Measurements from ENCODE around the gene TTC27.

TTC27 gene

GRCh38 chr2:32666704-32667103, 38.9 kb downstream of the TTC27 start:
- FAIRE-seq (no peak), DNase-seq (ENCODE audit: insufficient read length, low spot score) (no peak)

GRCh38 chr2:32668254-32668653, 40.4 kb downstream of the TTC27 start:
- DNase-seq (ENCODE audit: insufficient read length, low spot score) = no peak
- FAIRE-seq = no peak

GRCh38 chr2:32671885-32672533, 44.2 kb downstream of the TTC27 start:
- DNase-seq (ENCODE audit: insufficient read length, low spot score) = no peak
- FAIRE-seq = no peak

DNA sequence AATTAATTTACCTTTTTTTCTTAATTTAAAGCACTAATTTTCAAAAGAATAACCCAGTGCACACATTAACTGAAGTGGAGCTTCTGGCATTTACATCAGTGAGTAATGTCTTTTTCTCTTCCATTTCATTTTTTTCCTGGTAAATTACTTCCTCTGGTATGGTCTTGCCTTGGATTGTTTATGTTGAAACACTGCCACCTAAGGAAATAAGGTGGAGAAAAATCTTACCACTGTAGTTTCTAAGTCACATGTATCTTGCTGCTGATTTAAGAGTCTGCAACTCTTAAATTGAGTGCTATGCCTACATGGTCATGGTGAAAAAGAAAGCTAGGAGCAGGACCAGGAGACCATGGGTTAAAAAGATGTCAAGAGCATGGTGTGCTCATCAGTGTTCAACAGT, 51.0 kb downstream of the TTC27 start:
- DNase-seq (ENCODE audit: insufficient read length, low spot score) (peak; percentile 42), FAIRE-seq (peak; percentile 40)

DNA sequence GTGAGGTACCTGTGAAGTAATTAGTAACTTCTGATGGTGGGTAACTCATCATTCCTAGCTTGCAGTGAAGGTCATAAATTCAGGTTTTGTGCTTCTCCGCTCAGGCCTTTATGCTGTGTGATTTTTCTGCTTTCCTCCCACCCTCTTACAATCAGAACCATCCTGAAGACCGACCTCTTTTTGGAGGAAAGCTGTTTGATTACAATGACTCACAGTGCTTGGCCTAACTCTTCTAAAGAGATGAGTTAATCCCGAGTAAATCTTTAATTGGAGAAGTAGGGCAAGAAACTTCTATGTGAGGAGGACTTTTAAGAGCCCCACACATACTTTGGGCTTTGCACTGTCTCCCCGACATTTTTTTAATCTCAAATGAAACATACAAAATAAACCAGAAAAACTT, 53.1 kb downstream of the TTC27 start:
- DNase-seq (ENCODE audit: insufficient read length, low spot score) = no peak
- FAIRE-seq = no peak

DNA sequence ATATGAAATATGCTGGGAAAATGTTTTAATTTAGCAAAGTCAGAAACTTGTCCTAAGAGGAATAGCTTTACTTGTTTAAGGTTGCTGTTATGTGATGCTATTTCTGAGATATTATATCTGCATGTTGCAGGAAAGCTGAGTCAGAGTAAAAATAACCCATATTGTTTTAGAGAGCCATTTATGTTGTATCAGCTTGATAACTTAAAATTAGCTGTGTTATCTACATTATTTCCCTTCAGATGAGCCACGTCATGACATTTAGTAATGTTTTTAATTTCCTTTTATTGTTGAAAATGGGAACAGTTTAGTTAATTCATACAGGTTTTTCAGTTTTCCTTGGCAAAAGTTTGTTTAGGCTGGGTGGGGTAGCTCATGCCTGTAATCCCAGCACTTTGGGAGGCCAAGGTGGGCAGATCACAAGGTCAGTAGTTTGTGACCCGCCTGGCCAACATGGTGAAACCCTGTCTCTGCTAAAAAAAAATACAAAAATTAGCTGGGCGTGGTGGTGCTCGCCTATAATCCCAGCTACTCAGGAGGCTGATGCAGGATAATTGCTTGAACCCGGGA, 55.8 kb downstream of the TTC27 start:
- DNase-seq (ENCODE audit: insufficient read length, low spot score) (no peak), FAIRE-seq (no peak)

DNA sequence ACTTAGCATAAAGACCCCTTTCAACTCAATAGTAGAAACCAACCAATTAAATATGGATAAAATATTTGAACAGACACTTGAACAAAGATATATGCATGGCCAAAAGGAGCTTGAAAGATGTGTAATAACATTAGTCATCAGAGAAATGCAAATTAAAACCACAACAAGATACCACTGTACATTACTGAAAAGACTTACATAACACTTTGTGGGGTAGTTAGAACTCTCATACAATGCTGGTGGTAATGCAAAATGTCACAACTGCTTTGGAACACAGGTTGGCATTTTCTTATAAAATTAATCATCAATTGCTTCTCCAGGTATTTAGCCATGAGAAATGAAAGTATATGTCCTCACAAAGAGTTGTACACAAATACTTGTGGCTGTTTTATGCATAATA, 60.7 kb downstream of the TTC27 start:
- DNase-seq (ENCODE audit: insufficient read length, low spot score) = no peak
- FAIRE-seq = no peak

DNA sequence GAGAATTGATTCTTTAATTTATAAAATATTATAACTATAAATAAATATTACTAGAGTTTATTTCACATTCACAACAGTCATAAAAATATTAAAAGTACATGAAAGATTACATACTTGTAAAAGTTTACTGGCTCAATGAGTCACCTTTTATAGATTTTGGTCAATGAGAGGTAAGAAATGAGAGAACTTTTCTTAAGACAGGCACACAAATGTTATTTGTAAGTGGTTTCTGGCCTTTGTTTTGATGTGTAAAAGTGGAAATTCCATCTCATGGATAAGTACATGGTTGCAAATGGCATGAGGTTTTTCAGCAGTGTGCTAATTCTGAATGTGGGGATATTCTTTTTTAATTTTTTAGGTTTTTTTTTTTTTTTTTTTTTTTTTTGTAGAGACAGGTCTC, 63.8 kb downstream of the TTC27 start:
- FAIRE-seq (no peak), DNase-seq (ENCODE audit: insufficient read length, low spot score) (no peak)

- no peak for FAIRE-seq
- DNase-seq (ENCODE audit: insufficient read length, low spot score) = no peak
These were observed 68.6 kb downstream of the TTC27 start for GRCh38 chr2:32696439-32696838.

GRCh38 chr2:32697156-32697555, 69.3 kb downstream of the TTC27 start:
- no peak for FAIRE-seq

GRCh38 chr2:32699151-32699550, 71.3 kb downstream of the TTC27 start:
- DNase-seq (ENCODE audit: insufficient read length, low spot score) = no peak
- no peak for FAIRE-seq

More at GRCh38 chr2:32697156-32697555, 69.3 kb downstream of the TTC27 start:
- DNase-seq (ENCODE audit: insufficient read length, low spot score) = no peak

DNA sequence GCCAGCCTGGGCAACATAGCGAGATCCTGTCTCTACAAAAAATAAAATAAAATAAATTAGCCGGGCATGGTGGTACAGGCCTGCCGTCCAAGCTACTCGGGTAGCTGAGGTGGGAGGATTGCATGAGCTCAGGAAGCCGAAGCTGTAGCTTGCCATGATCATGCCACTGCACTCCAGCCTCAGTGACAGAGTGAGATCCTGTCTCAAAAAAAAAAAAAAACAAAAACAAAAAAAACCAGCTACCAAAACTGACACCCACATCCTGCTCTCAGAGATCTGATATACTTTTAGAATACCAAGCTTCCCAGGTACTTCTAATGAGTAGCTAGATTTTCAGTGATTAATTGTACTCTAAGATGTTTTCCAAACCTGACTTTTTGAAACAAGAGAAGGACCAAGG, 74.0 kb downstream of the TTC27 start:
- FAIRE-seq (no peak), DNase-seq (ENCODE audit: insufficient read length, low spot score) (no peak)

DNA sequence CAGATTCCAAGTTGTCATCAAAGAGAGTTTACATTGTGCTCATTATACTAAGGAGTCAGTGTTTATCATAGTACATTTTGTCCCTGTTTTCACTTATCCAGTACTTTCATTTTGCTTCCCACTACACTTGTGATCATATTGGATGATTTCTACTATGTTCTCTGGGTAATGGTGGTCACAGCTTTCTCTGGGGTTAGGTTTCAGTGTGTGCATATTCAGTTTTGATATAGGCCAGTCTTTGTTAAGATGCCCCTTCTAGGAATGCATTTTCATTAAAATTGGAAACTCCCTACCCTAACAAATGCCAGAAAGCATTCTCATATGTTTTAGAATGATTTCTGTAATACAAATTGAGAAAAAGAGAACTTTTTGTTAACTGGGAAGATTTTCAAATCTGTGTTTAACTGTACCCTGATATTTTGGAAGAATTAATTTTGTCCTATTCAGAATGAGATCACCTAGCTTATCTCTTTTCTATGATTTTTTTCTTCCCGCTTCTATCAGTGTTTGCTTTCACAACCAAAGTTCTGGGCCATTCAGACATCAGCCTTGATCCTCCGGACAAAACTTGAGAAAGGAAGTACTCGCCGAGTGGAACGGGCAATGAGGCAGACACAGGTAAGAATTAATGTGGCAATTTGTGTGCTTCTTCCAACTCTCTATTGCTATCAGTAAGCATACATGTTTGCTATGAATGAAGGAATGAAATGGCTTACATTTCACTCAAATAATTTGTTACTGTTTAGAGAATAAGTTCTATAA, 74.6 kb downstream of the TTC27 start:
- DNase-seq (ENCODE audit: insufficient read length, low spot score) (no peak), FAIRE-seq (no peak)

GRCh38 chr2:32706815-32707579, 79.1 kb downstream of the TTC27 start:
- FAIRE-seq = no peak
- DNase-seq (ENCODE audit: insufficient read length, low spot score) = no peak

- FAIRE-seq (no peak), DNase-seq (ENCODE audit: insufficient read length, low spot score) (peak; percentile 31)
These were observed 83.4 kb downstream of the TTC27 start for GRCh38 chr2:32711219-32711618.

DNA sequence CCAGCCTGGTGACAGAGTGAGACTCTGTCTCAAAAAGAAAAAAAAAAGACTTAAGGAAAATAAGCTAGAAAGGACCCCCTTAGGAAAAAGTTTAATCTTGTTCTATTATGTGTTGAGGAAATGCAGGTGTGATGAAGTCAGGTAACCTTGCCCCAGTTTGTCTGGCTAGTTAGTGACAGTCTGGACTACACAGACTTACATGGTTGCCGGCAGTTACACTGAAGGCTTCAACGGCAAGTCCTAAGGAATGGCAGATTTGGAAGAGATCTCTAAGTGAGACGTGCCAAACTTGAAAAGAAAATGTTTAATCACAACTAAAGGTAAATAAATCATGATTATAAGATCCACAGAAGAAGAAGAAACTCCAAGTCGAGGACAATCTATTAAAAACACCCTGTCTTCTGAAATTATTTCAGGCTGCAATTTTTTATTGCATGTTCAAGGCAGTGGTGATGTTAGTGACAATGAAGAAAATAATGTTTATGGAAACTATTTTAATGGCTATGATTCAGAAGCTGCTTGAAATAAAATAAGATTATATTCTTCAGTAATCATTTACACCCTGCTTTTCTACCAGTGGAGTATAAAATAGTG, 84.2 kb downstream of the TTC27 start:
- DNase-seq (ENCODE audit: insufficient read length, low spot score) (no peak), FAIRE-seq (no peak)

DNA sequence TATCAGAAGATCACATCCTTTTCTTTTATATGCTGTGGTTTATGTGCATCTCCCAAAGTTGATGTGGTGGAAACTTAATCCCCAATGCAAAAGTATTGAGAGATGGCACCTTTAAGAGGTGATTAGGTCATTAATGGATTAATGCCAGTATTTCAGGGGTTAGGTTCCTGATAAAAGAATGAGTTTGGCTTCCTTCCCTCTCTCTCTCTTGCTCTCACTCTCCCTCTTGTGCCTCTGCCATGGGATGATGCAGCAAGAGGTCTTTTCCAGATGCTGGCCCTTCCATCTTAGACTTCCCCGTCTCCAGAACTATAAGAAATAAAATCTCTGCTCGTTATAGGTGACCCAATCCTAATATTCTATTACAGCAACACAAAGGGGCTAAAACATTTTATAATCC, 85.0 kb downstream of the TTC27 start:
- no peak for FAIRE-seq
- no peak for DNase-seq (ENCODE audit: insufficient read length, low spot score)

DNA sequence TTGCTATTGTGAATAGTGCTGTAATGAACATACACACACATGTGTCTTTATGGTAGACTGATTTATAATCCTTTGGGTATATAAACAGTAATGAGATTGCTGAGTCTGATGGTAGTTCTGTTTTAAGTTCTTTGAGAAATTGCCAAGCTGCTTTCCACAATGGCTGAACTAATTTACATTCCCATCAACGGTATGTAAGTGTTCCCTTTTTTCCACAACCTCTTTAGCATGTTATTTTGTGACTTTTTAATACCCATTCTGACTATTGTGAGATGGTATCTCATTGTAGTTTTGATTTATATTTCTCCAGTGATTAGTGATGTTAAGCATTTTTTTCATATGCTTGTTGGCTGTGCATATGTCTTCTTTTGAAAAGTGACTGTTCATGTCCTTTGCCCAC, 86.7 kb downstream of the TTC27 start:
- FAIRE-seq = no peak
- no peak for DNase-seq (ENCODE audit: insufficient read length, low spot score)

GRCh38 chr2:32715391-32715841, 87.6 kb downstream of the TTC27 start:
- FAIRE-seq = no peak
- no peak for DNase-seq (ENCODE audit: insufficient read length, low spot score)

DNA sequence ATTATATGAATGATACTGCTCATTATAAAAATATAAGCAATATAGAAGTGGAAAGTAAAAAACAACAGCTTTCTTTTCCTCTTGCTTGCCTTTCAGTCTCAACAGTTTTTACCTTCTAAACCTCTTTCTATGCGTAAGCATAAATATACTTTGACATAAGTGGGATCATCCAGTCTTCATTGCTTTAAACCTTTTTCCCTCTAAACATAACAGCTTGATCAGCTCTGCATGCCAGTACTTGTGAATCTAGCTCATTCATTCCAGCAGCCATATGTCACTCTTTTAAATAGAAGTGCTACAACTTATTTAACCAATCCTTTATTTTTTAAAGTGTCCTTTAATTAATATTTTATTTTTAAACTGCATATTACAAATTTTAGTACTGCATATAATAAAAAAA, 88.1 kb downstream of the TTC27 start:
- DNase-seq (ENCODE audit: insufficient read length, low spot score) = no peak
- no peak for FAIRE-seq

DNA sequence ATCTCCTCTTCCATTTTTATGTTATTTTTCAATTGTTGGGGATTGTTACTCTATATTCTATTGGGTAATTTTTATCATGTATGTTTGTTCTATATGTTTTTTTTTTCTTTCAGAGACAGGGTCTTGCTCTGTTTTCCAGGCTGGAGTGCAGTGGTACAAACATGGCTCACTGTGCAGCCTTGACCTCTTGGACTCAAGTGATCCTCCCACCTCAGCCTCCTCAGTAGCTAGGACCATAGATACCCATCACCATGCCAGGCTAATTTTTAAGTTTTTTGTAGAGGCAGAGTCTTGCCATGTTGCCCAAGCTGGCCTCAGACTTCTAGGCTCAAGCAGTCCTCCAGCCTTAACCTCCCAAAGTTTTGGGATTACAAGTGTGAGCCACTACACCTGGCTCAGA, 88.7 kb downstream of the TTC27 start:
- FAIRE-seq = no peak
- DNase-seq (ENCODE audit: insufficient read length, low spot score) = no peak

Data from HTR-8/SVneo (cell line).